SK-N-SH (cell line): ENCODE data around the gene FRMD8. TPM values are rescaled to one million over a fixed set of nuclear protein-coding genes. Genes with fewer than 3 reads are reported as not detected.

ENCODE experiments used
- CTCF ChIA-PET: fragments of 300-600, 350-600 bp; formaldehyde crosslinking; extraction: SDS; loops from one replicate; lab custom pipeline; 2021; lab: Yijun Ruan, JAX
- POLR2A ChIA-PET: fragments of 350-600 bp; sonication (Branson Sonifier 250); formaldehyde crosslinking; extraction: SDS; loops from one replicate; lab custom pipeline; 2020; ENCODE audit warnings: antibody characterized with exemption, inconsistent platforms; lab: Yijun Ruan, JAX
- DNase-seq: peaks from one replicate; pipeline ENCODE4 v3.0.0; 2012
- H2AFZ ChIP-seq: fragments of 200-600 bp; sonication (generic); 2 replicates; pipeline ENCODE4 v1.8.1; 2016; ENCODE audit warnings: antibody characterized with exemption, mild to moderate bottlenecking, low read depth
- H3F3A ChIP-seq: fragments of 200-600 bp; sonication (generic); replicated peaks from 2 replicates; pipeline ENCODE3; 2016; ENCODE audit warnings: antibody characterized with exemption, mild to moderate bottlenecking; ENCODE audit not compliant: insufficient read depth
- H3K27ac ChIP-seq, 2 experiments: fragments of 200-500 bp in 1 of 2; fragments of 200-600 bp in 1 of 2; sonication (Bioruptor generic) in 1 of 2; sonication (generic), shearing (Covaris generic) in 1 of 2; 2 replicates each; pipeline versions ENCODE4 v1.5.1 to v1.6.1; 2014 to 2016; ENCODE audit warnings: low read depth in 2 of 2, inconsistent platforms in 1 of 2, low read length in 1 of 2, mild to moderate bottlenecking in 1 of 2, mixed read lengths in 1 of 2
- H3K27me3 ChIP-seq: fragments of 200-600 bp; sonication (generic), shearing (Covaris generic); 2 replicates; pipeline ENCODE4 v1.6.1; 2016; ENCODE audit warnings: mixed run types; ENCODE audit not compliant: insufficient read depth
- H3K36me3 ChIP-seq, 2 experiments: fragments of 200-500 bp in 1 of 2; fragments of 200-600 bp in 1 of 2; sonication (Bioruptor generic) in 1 of 2; sonication (generic) in 1 of 2; replicated peaks in 1 of 2; 2 replicates each; pipeline versions ENCODE3 to v1.5.1; 2014 to 2016; ENCODE audit warnings: low read length in 1 of 2, mild to moderate bottlenecking in 1 of 2; ENCODE audit not compliant: insufficient read depth in 2 of 2, control insufficient read depth in 1 of 2
- H3K4me1 ChIP-seq, 2 experiments: fragments of 200-500 bp in 1 of 2; fragments of 200-600 bp in 1 of 2; sonication (Bioruptor generic) in 1 of 2; sonication (generic), shearing (Covaris generic) in 1 of 2; 2 replicates each; pipeline versions ENCODE4 v1.5.1 to v1.6.1; 2014 to 2016; ENCODE audit warnings: low read depth in 1 of 2, low read length in 1 of 2, mixed run types in 1 of 2; ENCODE audit not compliant: insufficient read depth in 2 of 2, control insufficient read depth in 1 of 2
- H3K4me2 ChIP-seq: fragments of 200-600 bp; sonication (generic), shearing (Covaris generic); 2 replicates; pipeline ENCODE4 v1.6.1; 2017; ENCODE audit warnings: mixed run types
- H3K4me3 ChIP-seq, 2 experiments: fragments of 200-500 bp in 1 of 2; fragments of 200-600 bp in 1 of 2; sonication (Bioruptor generic) in 1 of 2; sonication (generic), shearing (Covaris generic) in 1 of 2; 2 replicates each; pipeline versions ENCODE4 v1.5.1 to v1.8.1; 2014 to 2016; ENCODE audit warnings: low read depth in 2 of 2, inconsistent platforms in 1 of 2, low read length in 1 of 2, mild to moderate bottlenecking in 1 of 2, mixed read lengths in 1 of 2, moderate library complexity in 1 of 2
- H3K79me2 ChIP-seq: fragments of 200-600 bp; sonication (generic); 2 replicates; pipeline ENCODE4 v1.8.1; 2017; ENCODE audit warnings: mild to moderate bottlenecking; ENCODE audit not compliant: insufficient read depth
- H3K9ac ChIP-seq: fragments of 200-600 bp; sonication (generic); 2 replicates; pipeline ENCODE4 v1.6.1; 2017; ENCODE audit warnings: mixed run types
- H3K9me2 ChIP-seq: fragments of 200-600 bp; sonication (generic); 2 replicates; pipeline ENCODE4 v1.6.1; 2017; ENCODE audit warnings: mixed run types
- H3K9me3 ChIP-seq: fragments of 200-600 bp; sonication (generic); 2 replicates; pipeline ENCODE4 v1.6.1; 2017; ENCODE audit warnings: mixed run types, mild to moderate bottlenecking, moderate library complexity
- H4K20me1 ChIP-seq: fragments of 200-600 bp; sonication (generic); 2 replicates; pipeline ENCODE4 v1.6.1; 2017; ENCODE audit warnings: mild to moderate bottlenecking, mixed run types; ENCODE audit not compliant: insufficient read depth
- EZH2phosphoT487 ChIP-seq: fragments of 200-600 bp; sonication (generic); IDR thresholded peaks from 2 replicates; pipeline ENCODE4 v1.6.1; 2017; ENCODE audit warnings: low read depth, mixed run types, mild to moderate bottlenecking, antibody characterized with exemption, moderate library complexity, borderline replicate concordance
- FOSL2 ChIP-seq: IDR thresholded peaks from 2 replicates; pipeline ENCODE4 v1.4.0; 2012; ENCODE audit warnings: low read depth, mild to moderate bottlenecking, moderate library complexity, borderline replicate concordance
- FOXM1 ChIP-seq: IDR thresholded peaks from 2 replicates; pipeline ENCODE4 v1.4.0; 2012; ENCODE audit warnings: low read depth, mild to moderate bottlenecking
- JUND ChIP-seq: IDR thresholded peaks from 2 replicates; pipeline ENCODE4 v1.4.0; 2012
- MAX ChIP-seq: IDR thresholded peaks from 2 replicates; pipeline ENCODE4 v1.4.0; 2012; ENCODE audit warnings: low read depth
- NFIC ChIP-seq: IDR thresholded peaks from 2 replicates; pipeline ENCODE4 v1.4.0; 2012; ENCODE audit warnings: borderline replicate concordance
- NRF1 ChIP-seq: IDR thresholded peaks from 2 replicates; pipeline ENCODE4 v1.6.1; 2012; ENCODE audit warnings: low read depth, mild to moderate bottlenecking, low read length
- POLR2AphosphoS5 ChIP-seq: IDR thresholded peaks from 2 replicates; pipeline ENCODE4 v1.6.1; 2012; ENCODE audit warnings: low read depth, low read length
- RAD21 ChIP-seq: IDR thresholded peaks from 2 replicates; pipeline ENCODE4 v1.6.1; 2012; ENCODE audit warnings: mild to moderate bottlenecking, low read length
- SIN3A ChIP-seq: IDR thresholded peaks from 2 replicates; pipeline ENCODE4 v1.6.1; 2012; ENCODE audit warnings: low read depth, mild to moderate bottlenecking, low read length, moderate library complexity, borderline replicate concordance
- TCF12 ChIP-seq: IDR thresholded peaks from 2 replicates; pipeline ENCODE4 v1.4.0; 2012
- YY1 ChIP-seq: IDR thresholded peaks from 2 replicates; pipeline ENCODE4 v1.4.0; 2012; ENCODE audit warnings: low read depth, mild to moderate bottlenecking
- WGBS: methylation state at CpG from one replicate; pipeline ENCODE4 v1.1.6; 2017; ENCODE audit warnings: low lambda C conversion rate; 5-methylcytosine and 5-hydroxymethylcytosine counted together
- polyA plus RNA-seq, 3 experiments: library from polyadenylated mRNA; depleted of rRNA; stranded (reverse); fragments of >200 nt; gene quantifications; 2 replicates each; pipeline ENCODE4 v1.2.3, GENCODE V29; 2012
- TF ChIP-seq, protein P1 (sequence below): IDR thresholded peaks from 2 replicates; pipeline ENCODE4; 2012
- TF ChIP-seq, protein P2 (sequence below): IDR thresholded peaks from 2 replicates; pipeline ENCODE4 v1.4.0; 2012; ENCODE audit warnings: low read depth, borderline replicate concordance
- TF ChIP-seq, protein P3 (sequence below): IDR thresholded peaks from 2 replicates; pipeline ENCODE4 v1.6.1; 2012; ENCODE audit warnings: mild to moderate bottlenecking, low read depth, low read length, moderate library complexity

FRMD8 gene
- polyA plus RNA-seq, 1 of the 3 experiments (the other 2 are of a cell fraction), result 19.0 TPM

DNA sequence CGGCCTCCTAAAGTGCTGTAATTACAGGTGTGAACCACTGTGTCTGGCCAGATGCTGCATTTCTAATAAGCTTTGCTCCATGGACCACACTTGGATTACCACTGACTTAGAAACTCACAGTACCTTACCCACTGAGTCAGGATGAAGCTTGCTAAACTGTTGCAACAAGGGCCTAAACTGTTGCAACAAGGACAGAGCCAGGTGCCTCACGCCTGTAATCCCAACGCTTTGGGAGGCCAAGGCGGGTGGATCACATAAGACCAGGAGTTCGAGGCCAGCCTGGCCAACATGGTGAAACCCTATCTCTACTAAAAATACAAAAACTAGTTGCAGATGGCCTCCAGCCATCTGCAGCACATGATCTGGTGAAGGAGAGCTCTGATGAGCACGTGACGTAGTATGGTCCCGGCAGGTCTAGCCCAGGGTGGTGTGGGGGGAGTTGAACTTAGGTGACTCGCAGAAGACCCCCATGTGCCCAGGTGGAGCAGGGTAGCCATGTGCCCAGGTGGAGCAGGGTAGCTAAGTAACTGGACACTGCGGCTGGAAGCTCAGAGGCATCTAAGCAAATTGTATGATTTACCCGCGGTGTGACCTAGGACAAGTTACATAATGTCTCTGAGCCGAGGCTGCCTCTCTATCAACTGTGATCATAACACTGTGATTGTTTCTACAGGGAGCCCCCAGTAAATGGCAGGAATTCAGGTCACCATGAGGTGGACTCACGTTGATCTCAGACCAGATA lies 12.4 kb upstream of the FRMD8 start:
- Histone ChIP-seq H3K27ac (no peak overlapping the region), H3K9ac (no peak overlapping the region), H3K36me3 (no peaks in the 10 kb centered on the region), H2AFZ (no peak overlapping the region), H3K27me3 (no peaks in the 10 kb centered on the region), H3K4me2 (no peak overlapping the region), H3K9me2 (no peaks in the 10 kb centered on the region), H3K9me3 (no peaks in the 10 kb centered on the region), H3K4me1 (peaks cover 0 to 10% of the 10 kb centered on the region in 2 experiments; a peak in 2 of 4 replicates), H3K4me3 (no peak overlapping the region), H4K20me1 (no peaks in the 10 kb centered on the region), H3F3A (peaks cover 20% of the 10 kb centered on the region), H3K79me2 (no peaks in the 10 kb centered on the region)
- 80% methylated on average over 14 of the region's 14 CpGs for WGBS
- CTCF ChIA-PET, result interaction anchor here (0.9 to 1.9 kb wide), 4 partner anchors 7 to 45 kb away, joined by 3 to 8 read pairs (median 4); no protein-coding TSS in a partner anchor
- POLR2A ChIA-PET, result interaction anchor here (0.9 kb wide), 1 partner anchor 51 kb away, joined by 3 read pairs; no protein-coding TSS in a partner anchor
- TF ChIP-seq TCF12 (no peak), NRF1 (no peak), FOXM1 (no peak), JUND (no peak), SIN3A (no peak), NFIC (no peak), YY1 (no peak), RAD21 (no peak), FOSL2 (no peak), POLR2AphosphoS5 (no peak), MAX (no peak), EZH2phosphoT487 (no peak)
- TF ChIP-seq, protein P1, sequence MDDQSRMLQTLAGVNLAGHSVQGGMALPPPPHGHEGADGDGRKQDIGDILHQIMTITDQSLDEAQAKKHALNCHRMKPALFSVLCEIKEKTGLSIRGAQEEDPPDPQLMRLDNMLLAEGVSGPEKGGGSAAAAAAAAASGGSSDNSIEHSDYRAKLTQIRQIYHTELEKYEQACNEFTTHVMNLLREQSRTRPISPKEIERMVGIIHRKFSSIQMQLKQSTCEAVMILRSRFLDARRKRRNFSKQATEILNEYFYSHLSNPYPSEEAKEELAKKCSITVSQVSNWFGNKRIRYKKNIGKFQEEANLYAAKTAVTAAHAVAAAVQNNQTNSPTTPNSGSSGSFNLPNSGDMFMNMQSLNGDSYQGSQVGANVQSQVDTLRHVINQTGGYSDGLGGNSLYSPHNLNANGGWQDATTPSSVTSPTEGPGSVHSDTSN, result no peak
- TF ChIP-seq, protein P2, sequence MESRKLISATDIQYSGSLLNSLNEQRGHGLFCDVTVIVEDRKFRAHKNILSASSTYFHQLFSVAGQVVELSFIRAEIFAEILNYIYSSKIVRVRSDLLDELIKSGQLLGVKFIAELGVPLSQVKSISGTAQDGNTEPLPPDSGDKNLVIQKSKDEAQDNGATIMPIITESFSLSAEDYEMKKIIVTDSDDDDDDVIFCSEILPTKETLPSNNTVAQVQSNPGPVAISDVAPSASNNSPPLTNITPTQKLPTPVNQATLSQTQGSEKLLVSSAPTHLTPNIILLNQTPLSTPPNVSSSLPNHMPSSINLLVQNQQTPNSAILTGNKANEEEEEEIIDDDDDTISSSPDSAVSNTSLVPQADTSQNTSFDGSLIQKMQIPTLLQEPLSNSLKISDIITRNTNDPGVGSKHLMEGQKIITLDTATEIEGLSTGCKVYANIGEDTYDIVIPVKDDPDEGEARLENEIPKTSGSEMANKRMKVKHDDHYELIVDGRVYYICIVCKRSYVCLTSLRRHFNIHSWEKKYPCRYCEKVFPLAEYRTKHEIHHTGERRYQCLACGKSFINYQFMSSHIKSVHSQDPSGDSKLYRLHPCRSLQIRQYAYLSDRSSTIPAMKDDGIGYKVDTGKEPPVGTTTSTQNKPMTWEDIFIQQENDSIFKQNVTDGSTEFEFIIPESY, result no peak
- TF ChIP-seq, protein P3, sequence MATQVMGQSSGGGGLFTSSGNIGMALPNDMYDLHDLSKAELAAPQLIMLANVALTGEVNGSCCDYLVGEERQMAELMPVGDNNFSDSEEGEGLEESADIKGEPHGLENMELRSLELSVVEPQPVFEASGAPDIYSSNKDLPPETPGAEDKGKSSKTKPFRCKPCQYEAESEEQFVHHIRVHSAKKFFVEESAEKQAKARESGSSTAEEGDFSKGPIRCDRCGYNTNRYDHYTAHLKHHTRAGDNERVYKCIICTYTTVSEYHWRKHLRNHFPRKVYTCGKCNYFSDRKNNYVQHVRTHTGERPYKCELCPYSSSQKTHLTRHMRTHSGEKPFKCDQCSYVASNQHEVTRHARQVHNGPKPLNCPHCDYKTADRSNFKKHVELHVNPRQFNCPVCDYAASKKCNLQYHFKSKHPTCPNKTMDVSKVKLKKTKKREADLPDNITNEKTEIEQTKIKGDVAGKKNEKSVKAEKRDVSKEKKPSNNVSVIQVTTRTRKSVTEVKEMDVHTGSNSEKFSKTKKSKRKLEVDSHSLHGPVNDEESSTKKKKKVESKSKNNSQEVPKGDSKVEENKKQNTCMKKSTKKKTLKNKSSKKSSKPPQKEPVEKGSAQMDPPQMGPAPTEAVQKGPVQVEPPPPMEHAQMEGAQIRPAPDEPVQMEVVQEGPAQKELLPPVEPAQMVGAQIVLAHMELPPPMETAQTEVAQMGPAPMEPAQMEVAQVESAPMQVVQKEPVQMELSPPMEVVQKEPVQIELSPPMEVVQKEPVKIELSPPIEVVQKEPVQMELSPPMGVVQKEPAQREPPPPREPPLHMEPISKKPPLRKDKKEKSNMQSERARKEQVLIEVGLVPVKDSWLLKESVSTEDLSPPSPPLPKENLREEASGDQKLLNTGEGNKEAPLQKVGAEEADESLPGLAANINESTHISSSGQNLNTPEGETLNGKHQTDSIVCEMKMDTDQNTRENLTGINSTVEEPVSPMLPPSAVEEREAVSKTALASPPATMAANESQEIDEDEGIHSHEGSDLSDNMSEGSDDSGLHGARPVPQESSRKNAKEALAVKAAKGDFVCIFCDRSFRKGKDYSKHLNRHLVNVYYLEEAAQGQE, result no peak
- no peak for DNase-seq
